HepG2 (cell line): Measurements from ENCODE around the gene CSNK1D. TPM values are rescaled to one million over a fixed set of nuclear protein-coding genes. Genes with fewer than 3 reads are reported as not detected.

Experiments
- IRX3 ChIP-seq: sonication (generic); formaldehyde crosslinking; IDR thresholded peaks from 2 replicates; pipeline ENCODE4 v1.8.1; 2023; ENCODE audit warnings: mild to moderate bottlenecking, low read depth, missing genetic modification reagents, borderline replicate concordance
- PHF20 ChIP-seq: sonication (generic); formaldehyde crosslinking; IDR thresholded peaks from 2 replicates; pipeline ENCODE4 v1.5.0; 2020; ENCODE audit warnings: mild to moderate bottlenecking, missing genetic modification reagents
- RAD21 ChIP-seq: fragments of 450-650 bp; formaldehyde crosslinking; IDR thresholded peaks from 2 replicates; pipeline ENCODE4 v1.5.0; 2020; ENCODE audit warnings: mild to moderate bottlenecking
- REST ChIP-seq, 2 experiments: IDR thresholded peaks; 2 replicates each; pipeline ENCODE4 v1.6.1; 2011 to 2012; ENCODE audit warnings: low read length in 2 of 2, borderline replicate concordance in 1 of 2, low read depth in 1 of 2, mild to moderate bottlenecking in 1 of 2, moderate library complexity in 1 of 2
- SALL1 ChIP-seq: sonication (generic); formaldehyde crosslinking; IDR thresholded peaks from 2 replicates; pipeline ENCODE4 v1.8.0; 2022; ENCODE audit warnings: mild to moderate bottlenecking, missing genetic modification reagents
- ZIK1 ChIP-seq: sonication (generic); formaldehyde crosslinking; IDR thresholded peaks from 2 replicates; pipeline ENCODE4 v1.5.0; 2020; ENCODE audit warnings: mild to moderate bottlenecking, low read depth, missing genetic modification reagents, borderline replicate concordance
- ZNF281 ChIP-seq: sonication (generic); formaldehyde crosslinking; IDR thresholded peaks from 2 replicates; pipeline ENCODE4 v1.4.0; 2020; ENCODE audit warnings: missing genetic modification reagents, borderline replicate concordance
- ZNF33A ChIP-seq: sonication (generic); formaldehyde crosslinking; IDR thresholded peaks from 2 replicates; pipeline ENCODE4 v1.5.1; 2020; ENCODE audit warnings: missing genetic modification reagents, mild to moderate bottlenecking, moderate library complexity, borderline replicate concordance
- ZNF430 ChIP-seq: sonication (generic); formaldehyde crosslinking; IDR thresholded peaks from 2 replicates; pipeline ENCODE4 v1.9.0; 2021; ENCODE audit warnings: mild to moderate bottlenecking, missing genetic modification reagents
- ZNF512 ChIP-seq: sonication (generic); formaldehyde crosslinking; IDR thresholded peaks from 2 replicates; pipeline ENCODE4 v1.4.0; 2020; ENCODE audit warnings: mild to moderate bottlenecking, missing genetic modification reagents
- ZNF512B ChIP-seq: sonication (generic); formaldehyde crosslinking; IDR thresholded peaks from 2 replicates; pipeline ENCODE4 v1.5.1; 2020; ENCODE audit warnings: missing genetic modification reagents, mild to moderate bottlenecking, borderline replicate concordance
- ZNF720 ChIP-seq: sonication (generic); formaldehyde crosslinking; IDR thresholded peaks from 2 replicates; pipeline ENCODE4 v1.4.0; 2020; ENCODE audit warnings: missing genetic modification reagents
- ZNF839 ChIP-seq: sonication (generic); formaldehyde crosslinking; IDR thresholded peaks from 2 replicates; pipeline ENCODE4 v1.4.0; 2020; ENCODE audit warnings: missing genetic modification reagents, mild to moderate bottlenecking, borderline replicate concordance
- ZSCAN21 ChIP-seq: sonication (generic); formaldehyde crosslinking; IDR thresholded peaks from 2 replicates; pipeline ENCODE4 v1.8.0; 2022; ENCODE audit warnings: mild to moderate bottlenecking, missing genetic modification reagents, moderate library complexity, borderline replicate concordance
- polyA plus RNA-seq, 8 experiments: library from polyadenylated mRNA; depleted of rRNA in 3 of 8; stranded (reverse) in 7 of 8; unstranded in 1 of 8; fragments of >200 nt; fragmentation: Illumina TruSeq in 4 of 8; extraction: Trizol in 4 of 8; gene quantifications; 2 replicates each; pipeline versions ENCODE4 v1.2.1 to v1.2.3, GENCODE V29; 2011 to 2016; ENCODE audit warnings: low read depth in 4 of 8, missing spikeins in 1 of 8, mixed read lengths in 1 of 8; ENCODE audit not compliant: insufficient read depth in 1 of 8
- total RNA-seq, 5 experiments: library from RNA; depleted of rRNA; stranded (reverse); fragments of >200 nt; fragmentation: Illumina TruSeq; extraction: Trizol; gene quantifications; 2 replicates each; pipeline ENCODE4 v1.2.3, GENCODE V29; 2016; ENCODE audit warnings: low read depth in 1 of 5

The CSNK1D gene
- total and polyA plus RNA-seq, 2 of the 13 experiments (the other 11 are each of a cell fraction or from before 2014, with no cell fraction given), result 31.5 to 128 TPM

- TF ChIP-seq ZNF512B (CRISPR knock-in tag), result 0 out of 2 replicates have a peak, but pooled peaks have one; percentile 65
- TF ChIP-seq IRX3 (CRISPR knock-in tag), result peak; percentile 94
- TF ChIP-seq ZNF430 (CRISPR knock-in tag), result peak; percentile 78; the same call in 1 of the 2 replicates
- TF ChIP-seq ZIK1 (CRISPR knock-in tag), result peak; percentile 91; the same call in 1 of the 2 replicates
- TF ChIP-seq ZNF281 (CRISPR knock-in tag), result no peak
- TF ChIP-seq ZNF512 (CRISPR knock-in tag), result no peak
- TF ChIP-seq REST (IDR thresholded peaks at IDR 0.05; ENCODE audit: borderline replicate concordance in 1 of 2, low read depth in 1 of 2, low read length in 2 of 2), result 0 out of 4 replicates have a peak, but pooled peaks of 1 of the 2 experiments have one; percentile 16
- no peak for TF ChIP-seq ZNF33A (CRISPR knock-in tag)
- peak; percentile 74; the same call in 1 of the 2 replicates for TF ChIP-seq ZSCAN21 (CRISPR knock-in tag)
- peak; percentile 57 for TF ChIP-seq PHF20
- 0 out of 2 replicates have a peak, but pooled peaks have one; percentile 17 for TF ChIP-seq ZNF839 (CRISPR knock-in tag)
- TF ChIP-seq SALL1 (CRISPR knock-in tag), result peak; percentile 83
- peak; percentile 43 for TF ChIP-seq RAD21 (CRISPR knock-in tag)
- TF ChIP-seq ZNF720 (CRISPR knock-in tag), result no peak
Measured at GRCh38 chr17:82292251-82293154, 19.0 kb upstream of the CSNK1D start (continued).
